PC-9 (cell line): ENCODE results near the gene FTHL17. TPM values are rescaled to one million over a fixed set of nuclear protein-coding genes. Genes with fewer than 3 reads are reported as not detected.

Source experiments
- BruUV-seq: library from RNA; stranded (reverse); fragments of 400-500 nt; replicated peaks from 2 replicates; lab custom pipeline; 2021; lab: Mats Ljungman, UMichigan
- CTCF ChIA-PET: fragments of 300-600 bp; sonication (Branson Sonifier 250); formaldehyde crosslinking; loops from one replicate; lab custom pipeline; 2022; ENCODE audit warnings: antibody characterized with exemption; lab: Charles Lee
- POLR2A ChIA-PET: fragments of 300-600 bp; sonication (Branson Sonifier 250); formaldehyde crosslinking; loops from one replicate; lab custom pipeline; 2022; ENCODE audit warnings: antibody characterized with exemption; ENCODE audit not compliant: unreplicated experiment; lab: Charles Lee
- DNase-seq, 2 experiments: peaks; one replicate each; pipeline versions ENCODE4 v3.0.0 to v3.0.0-alpha.2; 2015 to 2022; ENCODE audit warnings: mixed read lengths in 1 of 2
- H2AFZ ChIP-seq: fragments of 200-600 bp; sonication (generic); 2 replicates; pipeline ENCODE4 v1.8.1; 2017; ENCODE audit warnings: antibody characterized with exemption
- H3F3A ChIP-seq: fragments of 200-600 bp; sonication (generic); 2 replicates; pipeline ENCODE4 v1.8.1; 2017; ENCODE audit warnings: antibody characterized with exemption, mild to moderate bottlenecking, low read depth; ENCODE audit not compliant: insufficient read depth
- H3K27ac ChIP-seq: fragments of 200-600 bp; sonication (generic); 2 replicates; pipeline ENCODE4 v1.6.1; 2016; ENCODE audit warnings: mixed run types
- H3K27me3 ChIP-seq: fragments of 200-600 bp; sonication (generic); 2 replicates; pipeline ENCODE4 v1.6.1; 2016; ENCODE audit warnings: low read depth, mixed run types; ENCODE audit not compliant: insufficient read depth
- H3K36me3 ChIP-seq: fragments of 200-600 bp; sonication (generic); 2 replicates; pipeline ENCODE4 v1.6.1; 2016; ENCODE audit warnings: low read depth, mixed run types
- H3K4me1 ChIP-seq: fragments of 200-600 bp; sonication (generic); replicated peaks from 2 replicates; pipeline ENCODE4 v1.6.1; 2016; ENCODE audit warnings: mixed run types; ENCODE audit not compliant: insufficient read depth
- H3K4me2 ChIP-seq: fragments of 200-600 bp; sonication (generic); 2 replicates; pipeline ENCODE4 v1.6.1; 2017; ENCODE audit warnings: mixed run types
- H3K4me3 ChIP-seq: fragments of 200-600 bp; sonication (generic); 2 replicates; pipeline ENCODE4 v1.6.1; 2016; ENCODE audit warnings: mixed run types
- H3K79me2 ChIP-seq: fragments of 200-600 bp; sonication (generic); 2 replicates; pipeline ENCODE4 v1.6.1; 2017; ENCODE audit warnings: low read depth, mixed run types
- H3K9me2 ChIP-seq: fragments of 200-600 bp; sonication (generic); 2 replicates; pipeline ENCODE4 v1.8.1; 2017; ENCODE audit warnings: mild to moderate bottlenecking; ENCODE audit not compliant: insufficient read depth
- H3K9me3 ChIP-seq: fragments of 200-600 bp; sonication (generic); 2 replicates; pipeline ENCODE4 v1.8.1; 2016; ENCODE audit warnings: low read depth; ENCODE audit not compliant: insufficient read depth
- H4K20me1 ChIP-seq: fragments of 200-600 bp; sonication (generic); 2 replicates; pipeline ENCODE4 v1.8.1; 2017; ENCODE audit not compliant: insufficient read depth
- EZH2 ChIP-seq: fragments of 200-600 bp; sonication (generic); IDR thresholded peaks from 2 replicates; pipeline ENCODE4 v1.8.0; 2017; ENCODE audit warnings: antibody characterized with exemption, low read depth
- intact Hi-C: fragments of 100-400 bp; cut with micrococcal nuclease; formaldehyde crosslinking; loops from one replicate; pipeline ENCODE4 v1.10.0; 2022; ENCODE audit not compliant: unreplicated experiment
- total RNA-seq: library from RNA; stranded (reverse); gene quantifications from 2 replicates; pipeline ENCODE4 v1.2.3, GENCODE V29; 2021
- TF ChIP-seq, protein P1 (sequence below): fragments of 200-600 bp; sonication (generic); conservative IDR thresholded peaks from 2 replicates; pipeline ENCODE4 v1.6.1; 2017; ENCODE audit warnings: mixed run types, antibody characterized with exemption, mild to moderate bottlenecking, moderate library complexity

Gene FTHL17
- total RNA-seq, 1 experiment from 2014 or later = not detected

GRCh38 chrX:31053621-31054020, 18.2 kb downstream of the FTHL17 start:
- Histone ChIP-seq H3K9me2 (no peaks in the 10 kb centered on the region), H3K4me1 (no peaks in the 10 kb centered on the region), H3K27me3 (no peaks in the 10 kb centered on the region), H3K36me3 (no peaks in the 10 kb centered on the region), H2AFZ (no peak overlapping the region), H3K79me2 (no peaks in the 10 kb centered on the region), H3K4me2 (no peak overlapping the region), H4K20me1 (no peaks in the 10 kb centered on the region), H3K9me3 (no peaks in the 10 kb centered on the region), H3F3A (no peaks in the 10 kb centered on the region), H3K4me3 (no peak overlapping the region), H3K27ac (no peak overlapping the region)
- no peak for DNase-seq
- ChIA-PET CTCF (no interaction called here), POLR2A (no interaction called here)
- intact Hi-C loops = no loop called here
- TF ChIP-seq, protein P1, sequence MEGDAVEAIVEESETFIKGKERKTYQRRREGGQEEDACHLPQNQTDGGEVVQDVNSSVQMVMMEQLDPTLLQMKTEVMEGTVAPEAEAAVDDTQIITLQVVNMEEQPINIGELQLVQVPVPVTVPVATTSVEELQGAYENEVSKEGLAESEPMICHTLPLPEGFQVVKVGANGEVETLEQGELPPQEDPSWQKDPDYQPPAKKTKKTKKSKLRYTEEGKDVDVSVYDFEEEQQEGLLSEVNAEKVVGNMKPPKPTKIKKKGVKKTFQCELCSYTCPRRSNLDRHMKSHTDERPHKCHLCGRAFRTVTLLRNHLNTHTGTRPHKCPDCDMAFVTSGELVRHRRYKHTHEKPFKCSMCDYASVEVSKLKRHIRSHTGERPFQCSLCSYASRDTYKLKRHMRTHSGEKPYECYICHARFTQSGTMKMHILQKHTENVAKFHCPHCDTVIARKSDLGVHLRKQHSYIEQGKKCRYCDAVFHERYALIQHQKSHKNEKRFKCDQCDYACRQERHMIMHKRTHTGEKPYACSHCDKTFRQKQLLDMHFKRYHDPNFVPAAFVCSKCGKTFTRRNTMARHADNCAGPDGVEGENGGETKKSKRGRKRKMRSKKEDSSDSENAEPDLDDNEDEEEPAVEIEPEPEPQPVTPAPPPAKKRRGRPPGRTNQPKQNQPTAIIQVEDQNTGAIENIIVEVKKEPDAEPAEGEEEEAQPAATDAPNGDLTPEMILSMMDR = no peak
- no peak for TF ChIP-seq EZH2
- no TSS peak for BruUV-seq

- TF ChIP-seq EZH2 = no peak
- TF ChIP-seq, protein P1 = no peak
- Histone ChIP-seq H2AFZ (no peak overlapping the region), H3K9me2 (no peaks in the 10 kb centered on the region), H3K36me3 (no peaks in the 10 kb centered on the region), H3K27me3 (no peaks in the 10 kb centered on the region), H3K4me1 (no peaks in the 10 kb centered on the region), H3K27ac (no peak overlapping the region), H3F3A (no peaks in the 10 kb centered on the region), H3K79me2 (no peaks in the 10 kb centered on the region), H3K9me3 (no peaks in the 10 kb centered on the region), H4K20me1 (no peaks in the 10 kb centered on the region), H3K4me2 (no peak overlapping the region), H3K4me3 (no peak overlapping the region)
- BruUV-seq = no TSS peak
- intact Hi-C loops = loop anchor here (5.0 kb wide), 3 partner anchors 102 to 618 kb away; no protein-coding TSS in a partner anchor
- no peak for DNase-seq
- CTCF ChIA-PET = no interaction called here
- POLR2A ChIA-PET = no interaction called here
Measured at GRCh38 chrX:31039327-31039711, 32.5 kb downstream of the FTHL17 start.

GRCh38 chrX:31038575-31039326, 33.1 kb downstream of the FTHL17 start:
- Histone ChIP-seq H3F3A (no peaks in the 10 kb centered on the region), H4K20me1 (no peaks in the 10 kb centered on the region), H3K36me3 (no peaks in the 10 kb centered on the region), H3K79me2 (no peaks in the 10 kb centered on the region), H3K9me3 (no peaks in the 10 kb centered on the region), H3K27ac (no peak overlapping the region), H3K27me3 (no peaks in the 10 kb centered on the region), H3K4me1 (no peaks in the 10 kb centered on the region), H3K4me2 (no peak overlapping the region), H2AFZ (no peak overlapping the region), H3K4me3 (no peak overlapping the region), H3K9me2 (no peaks in the 10 kb centered on the region)
- TF ChIP-seq EZH2 = no peak
- TF ChIP-seq, protein P1 = peak; percentile 77
- intact Hi-C loops = loop anchor here (5.0 kb wide), 3 partner anchors 101 to 619 kb away; no protein-coding TSS in a partner anchor
- ChIA-PET POLR2A (no interaction called here), CTCF (no interaction called here)
- DNase-seq = peak in 1 of 2 experiments; percentile 4
- no TSS peak for BruUV-seq
